Inflammatory macrophage treated with lipopolysaccharide for 1 hour (primary cell): ENCODE results near the gene CCDC30.

Experiments
- DNase-seq, 2 donors: peaks; one replicate each; pipeline ENCODE4 v3.0.0-alpha.2; 2020 to 2022

Gene CCDC30

GRCh38 chr1:42698081-42698813 lies 235.2 kb downstream of the CCDC30 start:
- DNase-seq = no peak

GRCh38 chr1:42700006-42700405 lies 236.9 kb downstream of the CCDC30 start:
- no peak for DNase-seq

DNA sequence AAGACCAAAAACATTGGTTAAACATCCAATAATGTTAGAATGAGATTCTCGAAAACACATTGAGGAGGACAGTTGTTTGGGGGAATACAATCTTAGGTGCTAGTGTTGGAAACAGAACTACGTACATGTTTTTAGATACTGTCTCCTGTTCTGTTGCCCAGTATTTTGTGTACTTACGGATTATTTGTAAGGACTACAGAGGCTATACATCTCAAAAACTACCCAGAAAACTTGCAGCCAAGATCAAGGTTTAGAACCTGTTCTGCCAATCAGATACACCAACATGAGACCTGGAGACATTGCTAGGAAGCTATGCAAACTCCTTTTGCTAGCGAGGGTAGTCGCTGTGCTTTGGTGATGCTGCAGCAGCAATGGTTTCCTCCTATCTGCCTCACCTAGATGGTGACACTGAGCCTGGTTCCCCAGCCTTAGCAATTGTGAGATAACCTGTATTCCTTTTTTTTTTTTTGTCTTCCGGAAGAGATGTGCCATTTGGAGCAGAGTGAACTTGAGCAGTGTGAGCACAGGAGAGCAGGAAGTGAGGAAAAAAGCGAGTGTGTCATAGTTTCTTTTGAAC lies 240.9 kb downstream of the CCDC30 start:
- no peak for DNase-seq
